SK-N-SH (cell line): ENCODE results near the gene ARHGEF4. TPM values are rescaled to one million over a fixed set of nuclear protein-coding genes. Genes with fewer than 3 reads are reported as not detected.

Source experiments
- CTCF ChIA-PET: fragments of 300-600, 350-600 bp; formaldehyde crosslinking; extraction: SDS; loops from one replicate; lab custom pipeline; 2021; lab: Yijun Ruan, JAX
- POLR2A ChIA-PET: fragments of 350-600 bp; sonication (Branson Sonifier 250); formaldehyde crosslinking; extraction: SDS; loops from one replicate; lab custom pipeline; 2020; ENCODE audit warnings: antibody characterized with exemption, inconsistent platforms; lab: Yijun Ruan, JAX
- DNase-seq: peaks from one replicate; pipeline ENCODE4 v3.0.0; 2012
- H2AFZ ChIP-seq: fragments of 200-600 bp; sonication (generic); 2 replicates; pipeline ENCODE4 v1.8.1; 2016; ENCODE audit warnings: antibody characterized with exemption, mild to moderate bottlenecking, low read depth
- H3F3A ChIP-seq: fragments of 200-600 bp; sonication (generic); replicated peaks from 2 replicates; pipeline ENCODE3; 2016; ENCODE audit warnings: antibody characterized with exemption, mild to moderate bottlenecking; ENCODE audit not compliant: insufficient read depth
- H3K27ac ChIP-seq, 2 experiments: fragments of 200-500 bp in 1 of 2; fragments of 200-600 bp in 1 of 2; sonication (Bioruptor generic) in 1 of 2; sonication (generic), shearing (Covaris generic) in 1 of 2; 2 replicates each; pipeline versions ENCODE4 v1.5.1 to v1.6.1; 2014 to 2016; ENCODE audit warnings: low read depth in 2 of 2, inconsistent platforms in 1 of 2, low read length in 1 of 2, mild to moderate bottlenecking in 1 of 2, mixed read lengths in 1 of 2
- H3K27me3 ChIP-seq: fragments of 200-600 bp; sonication (generic), shearing (Covaris generic); 2 replicates; pipeline ENCODE4 v1.6.1; 2016; ENCODE audit warnings: mixed run types; ENCODE audit not compliant: insufficient read depth
- H3K36me3 ChIP-seq, 2 experiments: fragments of 200-500 bp in 1 of 2; fragments of 200-600 bp in 1 of 2; sonication (Bioruptor generic) in 1 of 2; sonication (generic) in 1 of 2; replicated peaks in 1 of 2; 2 replicates each; pipeline versions ENCODE3 to v1.5.1; 2014 to 2016; ENCODE audit warnings: low read length in 1 of 2, mild to moderate bottlenecking in 1 of 2; ENCODE audit not compliant: insufficient read depth in 2 of 2, control insufficient read depth in 1 of 2
- H3K4me1 ChIP-seq, 2 experiments: fragments of 200-500 bp in 1 of 2; fragments of 200-600 bp in 1 of 2; sonication (Bioruptor generic) in 1 of 2; sonication (generic), shearing (Covaris generic) in 1 of 2; 2 replicates each; pipeline versions ENCODE4 v1.5.1 to v1.6.1; 2014 to 2016; ENCODE audit warnings: low read depth in 1 of 2, low read length in 1 of 2, mixed run types in 1 of 2; ENCODE audit not compliant: insufficient read depth in 2 of 2, control insufficient read depth in 1 of 2
- H3K4me2 ChIP-seq: fragments of 200-600 bp; sonication (generic), shearing (Covaris generic); 2 replicates; pipeline ENCODE4 v1.6.1; 2017; ENCODE audit warnings: mixed run types
- H3K4me3 ChIP-seq, 2 experiments: fragments of 200-500 bp in 1 of 2; fragments of 200-600 bp in 1 of 2; sonication (Bioruptor generic) in 1 of 2; sonication (generic), shearing (Covaris generic) in 1 of 2; 2 replicates each; pipeline versions ENCODE4 v1.5.1 to v1.8.1; 2014 to 2016; ENCODE audit warnings: low read depth in 2 of 2, inconsistent platforms in 1 of 2, low read length in 1 of 2, mild to moderate bottlenecking in 1 of 2, mixed read lengths in 1 of 2, moderate library complexity in 1 of 2
- H3K79me2 ChIP-seq: fragments of 200-600 bp; sonication (generic); 2 replicates; pipeline ENCODE4 v1.8.1; 2017; ENCODE audit warnings: mild to moderate bottlenecking; ENCODE audit not compliant: insufficient read depth
- H3K9ac ChIP-seq: fragments of 200-600 bp; sonication (generic); 2 replicates; pipeline ENCODE4 v1.6.1; 2017; ENCODE audit warnings: mixed run types
- H3K9me2 ChIP-seq: fragments of 200-600 bp; sonication (generic); 2 replicates; pipeline ENCODE4 v1.6.1; 2017; ENCODE audit warnings: mixed run types
- H3K9me3 ChIP-seq: fragments of 200-600 bp; sonication (generic); 2 replicates; pipeline ENCODE4 v1.6.1; 2017; ENCODE audit warnings: mixed run types, mild to moderate bottlenecking, moderate library complexity
- H4K20me1 ChIP-seq: fragments of 200-600 bp; sonication (generic); 2 replicates; pipeline ENCODE4 v1.6.1; 2017; ENCODE audit warnings: mild to moderate bottlenecking, mixed run types; ENCODE audit not compliant: insufficient read depth
- CHD2 ChIP-seq: fragments of 150-350 bp; IDR thresholded peaks from 2 replicates; pipeline ENCODE4 v1.6.1; 2018; ENCODE audit warnings: low read length; ENCODE audit not compliant: partially characterized antibody
- CTCF ChIP-seq: fragments of 200-600 bp; sonication (generic); IDR thresholded peaks from 2 replicates; pipeline ENCODE4 v1.6.1; 2017; ENCODE audit warnings: antibody characterized with exemption, mild to moderate bottlenecking, moderate library complexity
- ELF1 ChIP-seq: IDR thresholded peaks from 2 replicates; pipeline ENCODE4 v1.4.0; 2012
- EP300 ChIP-seq, 2 experiments: IDR thresholded peaks; 2 replicates each; pipeline versions ENCODE4 v1.4.0 to v1.6.1; 2012; ENCODE audit warnings: borderline replicate concordance in 1 of 2, low read depth in 1 of 2, low read length in 1 of 2
- EZH2phosphoT487 ChIP-seq: fragments of 200-600 bp; sonication (generic); IDR thresholded peaks from 2 replicates; pipeline ENCODE4 v1.6.1; 2017; ENCODE audit warnings: low read depth, mixed run types, mild to moderate bottlenecking, antibody characterized with exemption, moderate library complexity, borderline replicate concordance
- FOSL2 ChIP-seq: IDR thresholded peaks from 2 replicates; pipeline ENCODE4 v1.4.0; 2012; ENCODE audit warnings: low read depth, mild to moderate bottlenecking, moderate library complexity, borderline replicate concordance
- FOXM1 ChIP-seq: IDR thresholded peaks from 2 replicates; pipeline ENCODE4 v1.4.0; 2012; ENCODE audit warnings: low read depth, mild to moderate bottlenecking
- IRF3 ChIP-seq: fragments of 150-350 bp; IDR thresholded peaks from 2 replicates; pipeline ENCODE4 v1.6.1; 2016; ENCODE audit warnings: mild to moderate bottlenecking, low read depth, low read length
- JUND ChIP-seq: IDR thresholded peaks from 2 replicates; pipeline ENCODE4 v1.4.0; 2012
- MXI1 ChIP-seq: IDR thresholded peaks from 2 replicates; pipeline ENCODE4 v1.6.1; 2012; ENCODE audit warnings: mild to moderate bottlenecking, low read depth, low read length, improper control_type of control experiment
- NFIC ChIP-seq: IDR thresholded peaks from 2 replicates; pipeline ENCODE4 v1.4.0; 2012; ENCODE audit warnings: borderline replicate concordance
- NRF1 ChIP-seq: IDR thresholded peaks from 2 replicates; pipeline ENCODE4 v1.6.1; 2012; ENCODE audit warnings: low read depth, mild to moderate bottlenecking, low read length
- PBX3 ChIP-seq: IDR thresholded peaks from 2 replicates; pipeline ENCODE4; 2012
- RAD21 ChIP-seq: IDR thresholded peaks from 2 replicates; pipeline ENCODE4 v1.6.1; 2012; ENCODE audit warnings: mild to moderate bottlenecking, low read length
- SIN3A ChIP-seq: IDR thresholded peaks from 2 replicates; pipeline ENCODE4 v1.6.1; 2012; ENCODE audit warnings: low read depth, mild to moderate bottlenecking, low read length, moderate library complexity, borderline replicate concordance
- SMC3 ChIP-seq: IDR thresholded peaks from 2 replicates; pipeline ENCODE4 v1.6.1; 2012; ENCODE audit warnings: low read depth, low read length, improper control_type of control experiment
- TAF1 ChIP-seq: IDR thresholded peaks from 2 replicates; pipeline ENCODE4 v1.6.1; 2012; ENCODE audit warnings: low read depth, mild to moderate bottlenecking, low read length, moderate library complexity, borderline replicate concordance
- TCF12 ChIP-seq: IDR thresholded peaks from 2 replicates; pipeline ENCODE4 v1.4.0; 2012
- USF2 ChIP-seq: fragments of 150-350 bp; IDR thresholded peaks from 2 replicates; pipeline ENCODE4 v1.6.1; 2017; ENCODE audit warnings: antibody characterized with exemption, low read length, low read depth, borderline replicate concordance
- WGBS: methylation state at CpG from one replicate; pipeline ENCODE4 v1.1.6; 2017; ENCODE audit warnings: low lambda C conversion rate; 5-methylcytosine and 5-hydroxymethylcytosine counted together
- polyA plus RNA-seq, 3 experiments: library from polyadenylated mRNA; depleted of rRNA; stranded (reverse); fragments of >200 nt; gene quantifications; 2 replicates each; pipeline ENCODE4 v1.2.3, GENCODE V29; 2012
- TF ChIP-seq, protein P1 (sequence below): IDR thresholded peaks from 2 replicates; pipeline ENCODE4 v1.4.0; 2012; ENCODE audit warnings: low read depth, borderline replicate concordance
- TF ChIP-seq, protein P2 (sequence below): IDR thresholded peaks from 2 replicates; pipeline ENCODE4 v1.4.0; 2012; ENCODE audit warnings: low read depth

The ARHGEF4 gene
- polyA plus RNA-seq, 1 of the 3 experiments (the other 2 are of a cell fraction): 2.3 TPM

DNA sequence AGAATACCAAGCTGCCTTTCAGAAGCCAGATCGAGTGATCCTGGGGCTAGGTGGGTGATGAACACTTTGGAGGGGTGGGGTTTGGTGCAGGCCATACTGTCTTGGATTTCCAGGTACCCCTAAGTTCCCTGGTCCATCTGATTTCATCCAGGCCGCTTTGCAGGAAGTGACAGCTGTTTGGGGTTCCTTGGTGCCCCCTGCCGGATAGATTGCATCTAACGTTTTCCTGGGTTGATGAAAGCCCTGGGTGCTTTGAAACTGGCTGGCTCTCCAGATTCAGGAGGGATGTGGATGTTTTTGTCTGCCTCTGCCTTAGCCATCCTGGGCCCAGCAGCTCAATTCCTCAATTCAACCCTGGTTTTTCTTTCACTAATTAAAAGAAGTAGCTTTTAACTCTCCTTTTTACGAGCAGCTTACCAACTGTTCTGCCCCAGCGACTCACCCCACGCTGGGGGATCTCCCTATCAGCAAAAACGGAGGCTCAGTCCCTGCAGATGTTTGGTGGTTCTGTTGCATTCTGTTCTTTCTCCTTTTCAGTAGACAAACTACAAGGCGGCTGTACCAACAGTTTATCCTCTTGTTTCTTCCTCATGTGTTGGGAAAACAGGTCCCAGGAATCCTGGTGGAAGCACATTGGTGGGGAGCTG, 37.1 kb downstream of the ARHGEF4 start:
- 27% methylated on average over 9 of the region's 9 CpGs for WGBS
- Histone ChIP-seq H3K27ac (no peak overlapping the region), H3K27me3 (no peaks in the 10 kb centered on the region), H4K20me1 (no peaks in the 10 kb centered on the region), H2AFZ (no peak overlapping the region), H3K9ac (no peak overlapping the region), H3K79me2 (no peaks in the 10 kb centered on the region), H3K4me1 (no peaks in the 10 kb centered on the region), H3K4me2 (no peak overlapping the region), H3F3A (no peaks in the 10 kb centered on the region), H3K4me3 (no peak overlapping the region), H3K36me3 (no peaks in the 10 kb centered on the region), H3K9me3 (no peaks in the 10 kb centered on the region), H3K9me2 (no peaks in the 10 kb centered on the region)
- ChIA-PET POLR2A (interaction anchor here (1.4 kb wide), 1 partner anchor 76 kb away, joined by 4 read pairs; no protein-coding TSS in a partner anchor), CTCF (interaction anchor here (0.6 to 13.9 kb wide), 33 partner anchors 8 to 520 kb away, joined by 3 to 249 read pairs (median 4); partner anchors contain the start of gene AMER3)
- DNase-seq: peak; percentile 82
- TF ChIP-seq TAF1 (no peak), TCF12 (no peak), NRF1 (no peak), SMC3 (peak; percentile 91), ELF1 (0 out of 2 replicates have a peak, but pooled peaks have one; percentile 39), CHD2 (peak; percentile 44), RAD21 (peak; percentile 83), CTCF (peak; percentile 72)

GRCh38 chr2:130874512-130874911, 37.8 kb downstream of the ARHGEF4 start:
- no peaks in the 10 kb centered on the region for H3K79me2 ChIP-seq
- no peaks in the 10 kb centered on the region for H3K4me1 ChIP-seq
- no peak overlapping the region for H3K9ac ChIP-seq
- H3K36me3 ChIP-seq: no peaks in the 10 kb centered on the region
- H4K20me1 ChIP-seq: no peaks in the 10 kb centered on the region
- H3K4me2 ChIP-seq: no peak overlapping the region
- H3K27ac ChIP-seq: no peak overlapping the region
- no peak overlapping the region for H3K4me3 ChIP-seq
- 58% methylated on average over 3 of the region's 3 CpGs for WGBS
- DNase-seq: no peak
- ChIA-PET CTCF (interaction anchor here (0.7 to 13.9 kb wide), 23 partner anchors 9 to 520 kb away, joined by 3 to 249 read pairs (median 6); no protein-coding TSS in a partner anchor), POLR2A (no interaction called here)
- H3K9me2 ChIP-seq: no peaks in the 10 kb centered on the region
- H2AFZ ChIP-seq: no peak overlapping the region
- H3F3A ChIP-seq: no peaks in the 10 kb centered on the region
- H3K9me3 ChIP-seq: no peaks in the 10 kb centered on the region
- no peaks in the 10 kb centered on the region for H3K27me3 ChIP-seq
- no peak for TF ChIP-seq EZH2phosphoT487
- TF ChIP-seq JUND: no peak
- TF ChIP-seq, protein P1, sequence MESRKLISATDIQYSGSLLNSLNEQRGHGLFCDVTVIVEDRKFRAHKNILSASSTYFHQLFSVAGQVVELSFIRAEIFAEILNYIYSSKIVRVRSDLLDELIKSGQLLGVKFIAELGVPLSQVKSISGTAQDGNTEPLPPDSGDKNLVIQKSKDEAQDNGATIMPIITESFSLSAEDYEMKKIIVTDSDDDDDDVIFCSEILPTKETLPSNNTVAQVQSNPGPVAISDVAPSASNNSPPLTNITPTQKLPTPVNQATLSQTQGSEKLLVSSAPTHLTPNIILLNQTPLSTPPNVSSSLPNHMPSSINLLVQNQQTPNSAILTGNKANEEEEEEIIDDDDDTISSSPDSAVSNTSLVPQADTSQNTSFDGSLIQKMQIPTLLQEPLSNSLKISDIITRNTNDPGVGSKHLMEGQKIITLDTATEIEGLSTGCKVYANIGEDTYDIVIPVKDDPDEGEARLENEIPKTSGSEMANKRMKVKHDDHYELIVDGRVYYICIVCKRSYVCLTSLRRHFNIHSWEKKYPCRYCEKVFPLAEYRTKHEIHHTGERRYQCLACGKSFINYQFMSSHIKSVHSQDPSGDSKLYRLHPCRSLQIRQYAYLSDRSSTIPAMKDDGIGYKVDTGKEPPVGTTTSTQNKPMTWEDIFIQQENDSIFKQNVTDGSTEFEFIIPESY: no peak
- no peak for TF ChIP-seq FOXM1
- TF ChIP-seq USF2: no peak
- TF ChIP-seq NFIC: no peak
- TF ChIP-seq SIN3A: no peak
- no peak for TF ChIP-seq CHD2
- TF ChIP-seq IRF3: no peak
- no peak for TF ChIP-seq MXI1
- no peak for TF ChIP-seq ELF1
- TF ChIP-seq, protein P2, sequence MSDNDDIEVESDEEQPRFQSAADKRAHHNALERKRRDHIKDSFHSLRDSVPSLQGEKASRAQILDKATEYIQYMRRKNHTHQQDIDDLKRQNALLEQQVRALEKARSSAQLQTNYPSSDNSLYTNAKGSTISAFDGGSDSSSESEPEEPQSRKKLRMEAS: no peak
- TF ChIP-seq EP300 (IDR thresholded peaks at IDR 0.05; ENCODE audit: borderline replicate concordance in 1 of 2, low read depth in 1 of 2, low read length in 1 of 2): no peak
- no peak for TF ChIP-seq PBX3
- TF ChIP-seq FOSL2: no peak
